H1 (cell line): ENCODE results near the gene LAIR2. TPM values are rescaled to one million over a fixed set of nuclear protein-coding genes. Genes with fewer than 3 reads are reported as not detected.

ENCODE experiments used
- CTCF ChIA-PET: fragments of 300-600 bp; sonication (Branson Sonifier 250); formaldehyde crosslinking; loops from one replicate; lab custom pipeline; 2021; ENCODE audit not compliant: partially characterized antibody; lab: Charles Lee
- POLR2A ChIA-PET: fragments of 300-600 bp; sonication (Branson Sonifier 250); formaldehyde crosslinking; loops from one replicate; lab custom pipeline; 2021; ENCODE audit warnings: inconsistent platforms; ENCODE audit not compliant: partially characterized antibody; lab: Charles Lee
- DNase-seq, 2 experiments: peaks; one replicate each; pipeline versions ENCODE4 v3.0.0 to v3.0.0-alpha.2; 2010 to 2022; ENCODE audit warnings: low spot score in 2 of 2, low read depth in 1 of 2, mixed read lengths in 1 of 2
- FAIRE-seq: peaks from 2 replicates; lab custom pipeline; 2011; peaks lifted over from hg19 to GRCh38; lab: Jason Lieb, UNC
- H2AFZ ChIP-seq: 2 replicates; pipeline ENCODE4 v1.8.1; 2012; ENCODE audit warnings: low read length, inconsistent platforms
- H2AK5ac ChIP-seq: 2 replicates; pipeline ENCODE4 v1.6.1; 2013; ENCODE audit warnings: low read depth, low read length
- H2BK120ac ChIP-seq: replicated peaks from 2 replicates; pipeline ENCODE3; 2013; ENCODE audit warnings: low read depth, low read length, inconsistent platforms
- H2BK12ac ChIP-seq: 2 replicates; pipeline ENCODE4 v1.6.1; 2013; ENCODE audit warnings: low read depth, low read length
- H2BK15ac ChIP-seq: 2 replicates; pipeline ENCODE4 v1.6.1; 2013; ENCODE audit warnings: low read length
- H2BK20ac ChIP-seq: 2 replicates; pipeline ENCODE4 v1.6.1; 2013; ENCODE audit warnings: low read length
- H2BK5ac ChIP-seq: 2 replicates; pipeline ENCODE4 v1.6.1; 2013; ENCODE audit warnings: low read depth, low read length
- H3K14ac ChIP-seq: 2 replicates; pipeline ENCODE4 v1.6.1; 2013; ENCODE audit warnings: inconsistent platforms; ENCODE audit not compliant: insufficient read length
- H3K18ac ChIP-seq: 2 replicates; pipeline ENCODE4 v1.6.1; 2013; ENCODE audit warnings: low read length; ENCODE audit errors: extremely low read depth
- H3K23ac ChIP-seq: 2 replicates; pipeline ENCODE4 v1.6.1; 2013; ENCODE audit warnings: inconsistent platforms; ENCODE audit not compliant: insufficient read length
- H3K23me2 ChIP-seq: 2 replicates; pipeline ENCODE4 v1.6.1; 2013; ENCODE audit warnings: low read depth, low read length
- H3K27ac ChIP-seq: 2 replicates; pipeline ENCODE4 v1.6.1; 2011; ENCODE audit warnings: low read depth, low read length, inconsistent platforms
- H3K27me3 ChIP-seq, 4 experiments: replicated peaks in 1 of 4; 1 replicate in 1 of 4; 2 replicates in 3 of 4; pipeline versions ENCODE4 v1.6.1 to v1.8.1; 2011 to 2013; ENCODE audit warnings: low read length in 3 of 4, mild to moderate bottlenecking in 3 of 4, inconsistent platforms in 2 of 4, mixed read lengths in 2 of 4, moderate library complexity in 1 of 4; ENCODE audit not compliant: control insufficient read depth in 3 of 4, insufficient read depth in 3 of 4; ENCODE audit errors: extremely low read depth in 1 of 4
- H3K36me3 ChIP-seq, 4 experiments: 2 replicates each; pipeline versions ENCODE4 v1.6.1 to v1.8.1; 2011 to 2013; ENCODE audit warnings: mild to moderate bottlenecking in 4 of 4, low read length in 3 of 4, moderate library complexity in 2 of 4, control low read depth in 1 of 4, inconsistent platforms in 1 of 4; ENCODE audit not compliant: insufficient read depth in 4 of 4, control insufficient read depth in 2 of 4
- H3K4ac ChIP-seq: replicated peaks from 2 replicates; pipeline ENCODE3; 2013; ENCODE audit warnings: low read length, low read depth, mixed read lengths, inconsistent platforms; ENCODE audit not compliant: insufficient read length
- H3K4me1 ChIP-seq, 4 experiments: replicated peaks in 1 of 4; 1 replicate in 1 of 4; 2 replicates in 3 of 4; pipeline versions ENCODE4 v1.6.1 to v1.8.1; 2011 to 2013; ENCODE audit warnings: low read length in 3 of 4, inconsistent platforms in 2 of 4, mixed read lengths in 1 of 4; ENCODE audit not compliant: insufficient read depth in 4 of 4, control insufficient read depth in 3 of 4
- H3K4me2 ChIP-seq, 2 experiments: 2 replicates each; pipeline versions ENCODE4 v1.6.1 to v1.8.1; 2011 to 2013; ENCODE audit warnings: low read depth in 2 of 2, low read length in 2 of 2, control low read depth in 1 of 2, inconsistent platforms in 1 of 2, mild to moderate bottlenecking in 1 of 2; ENCODE audit not compliant: insufficient read depth in 1 of 2
- H3K4me3 ChIP-seq, 4 experiments: fragments of 200-600, 300-600 bp in 1 of 4; sonication (generic), shearing (Covaris generic), sonication (Bioruptor Twin) in 1 of 4; 2 replicates each; pipeline versions ENCODE4 v1.5.1 to v1.8.1; 2011 to 2016; ENCODE audit warnings: low read length in 4 of 4, low read depth in 3 of 4, control low read depth in 2 of 4, inconsistent platforms in 2 of 4, mild to moderate bottlenecking in 2 of 4, mixed read lengths in 1 of 4, moderate library complexity in 1 of 4; ENCODE audit not compliant: insufficient read depth in 2 of 4; ENCODE audit errors: extremely low read depth in 1 of 4
- H3K56ac ChIP-seq: replicated peaks from 2 replicates; pipeline ENCODE3; 2013; ENCODE audit warnings: low read depth, mild to moderate bottlenecking, mixed read lengths, low read length, inconsistent platforms; ENCODE audit not compliant: insufficient read length
- H3K79me1 ChIP-seq: 2 replicates; pipeline ENCODE4 v1.6.1; 2013; ENCODE audit warnings: low read depth, low read length, control low read depth
- H3K79me2 ChIP-seq, 2 experiments: 2 replicates each; pipeline versions ENCODE4 v1.6.1 to v1.8.1; 2012 to 2013; ENCODE audit warnings: low read length in 2 of 2, mild to moderate bottlenecking in 2 of 2, inconsistent platforms in 1 of 2; ENCODE audit not compliant: insufficient read depth in 2 of 2, control insufficient read depth in 1 of 2
- H3K9ac ChIP-seq, 4 experiments: replicated peaks in 1 of 4; 1 replicate in 1 of 4; 2 replicates in 3 of 4; pipeline versions ENCODE4 v1.6.1 to v1.8.1; 2011 to 2013; ENCODE audit warnings: low read depth in 3 of 4, low read length in 3 of 4, control low read depth in 2 of 4, mild to moderate bottlenecking in 2 of 4, moderate library complexity in 2 of 4, inconsistent platforms in 1 of 4; ENCODE audit errors: extremely low read depth in 1 of 4
- H3K9me3 ChIP-seq, 2 experiments: 2 replicates each; pipeline versions ENCODE4 v1.6.1 to v1.8.1; 2012 to 2013; ENCODE audit warnings: mild to moderate bottlenecking in 2 of 2, moderate library complexity in 2 of 2, control low read depth in 1 of 2, inconsistent platforms in 1 of 2, low read depth in 1 of 2, low read length in 1 of 2, mixed read lengths in 1 of 2; ENCODE audit not compliant: insufficient read depth in 2 of 2
- H4K20me1 ChIP-seq, 2 experiments: replicated peaks in 1 of 2; 2 replicates each; pipeline versions ENCODE3 to v1.8.1; 2011 to 2013; ENCODE audit warnings: inconsistent platforms in 2 of 2, low read length in 2 of 2, mild to moderate bottlenecking in 1 of 2; ENCODE audit not compliant: insufficient read depth in 2 of 2, control insufficient read depth in 1 of 2
- H4K5ac ChIP-seq: 2 replicates; pipeline ENCODE4 v1.6.1; 2013; ENCODE audit warnings: low read length, low read depth, mixed read lengths, inconsistent platforms; ENCODE audit not compliant: insufficient read length
- H4K8ac ChIP-seq: 2 replicates; pipeline ENCODE4 v1.8.0; 2013; ENCODE audit warnings: mild to moderate bottlenecking, moderate library complexity, low read length, inconsistent platforms; ENCODE audit not compliant: insufficient read depth; ENCODE audit errors: extremely low read depth
- H4K91ac ChIP-seq: replicated peaks from 2 replicates; pipeline ENCODE3; 2013; ENCODE audit warnings: low read length, mixed read lengths, inconsistent platforms; ENCODE audit not compliant: insufficient read length
- E2F6 ChIP-seq: IDR thresholded peaks from 2 replicates; pipeline ENCODE4 v1.6.1; 2012; ENCODE audit warnings: inconsistent platforms
- JUN ChIP-seq: IDR thresholded peaks from 2 replicates; pipeline ENCODE4 v1.6.1; 2011; ENCODE audit warnings: low read depth, mild to moderate bottlenecking, improper control_type of control experiment, low read length
- KDM4A ChIP-seq: IDR thresholded peaks from one replicate; pipeline ENCODE4 v1.7.1; 2012; ENCODE audit warnings: low read depth, mild to moderate bottlenecking, moderate library complexity, low read length, inconsistent platforms; ENCODE audit not compliant: severe bottlenecking
- SIRT6 ChIP-seq: IDR thresholded peaks from one replicate; pipeline ENCODE4 v1.7.1; 2012; ENCODE audit warnings: low read length, inconsistent platforms
- TBP ChIP-seq: IDR thresholded peaks from 2 replicates; pipeline ENCODE4 v1.6.1; 2011; ENCODE audit warnings: low read depth, low read length, improper control_type of control experiment
- TEAD4 ChIP-seq: IDR thresholded peaks from 2 replicates; pipeline ENCODE4 v1.6.1; 2012; ENCODE audit warnings: low read depth, low read length, inconsistent platforms, mixed read lengths
- WGBS, 2 experiments: shearing (Covaris generic) in 1 of 2; methylation state at CpG; one replicate each; pipeline versions ENCODE4 v1.1.6 to v1.1.7; 2013 to 2015; ENCODE audit warnings: low lambda C conversion rate in 2 of 2, mixed read lengths in 2 of 2, inconsistent platforms in 1 of 2, low coverage in 1 of 2, missing lambda C conversion rate in 1 of 2; ENCODE audit not compliant: insufficient replicate concordance in 2 of 2, insufficient coverage in 1 of 2, insufficient read length in 1 of 2; ENCODE audit errors: extremely low coverage in 1 of 2, missing lambda C conversion rate in 1 of 2; 5-methylcytosine and 5-hydroxymethylcytosine counted together
- polyA plus RNA-seq, 7 experiments: library from polyadenylated mRNA; depleted of rRNA in 3 of 7; stranded (reverse) in 5 of 7; unstranded in 2 of 7; fragments of >200 nt in 5 of 7; fragments of 200-250 nt in 2 of 7; gene quantifications; 1 replicate in 5 of 7; 2 replicates in 1 of 7; 4 replicates in 1 of 7; pipeline versions ENCODE4 v1.2.1 to v1.2.3, GENCODE V29; 2011 to 2013; ENCODE audit warnings: missing spikeins in 2 of 7, mixed read lengths in 2 of 7
- total RNA-seq: library from RNA; stranded (reverse); fragmentation: NEBNext Ultra II Directional; extraction: Animal tissue kit (Norgen Biotek cat#: 25700); gene quantifications from 2 replicates; pipeline ENCODE4 v1.2.1, GENCODE V29; 2021

LAIR2 gene
- total and polyA plus RNA-seq, 2 of the 8 experiments (the other 6 are each of a cell fraction or from before 2014, with no cell fraction given): not detected

- Histone ChIP-seq H3K9me3 (peaks cover 57 to 94% of the 10 kb centered on the region in 2 experiments), H3K27ac (no peak overlapping the region), H4K91ac (no peak overlapping the region), H3K14ac (no peak overlapping the region), H2BK5ac (no peak overlapping the region), H2AFZ (no peak overlapping the region), H2BK120ac (no peak overlapping the region), H4K8ac (no peak overlapping the region), H2BK15ac (no peak overlapping the region), H3K4ac (no peak overlapping the region), H2BK12ac (no peak overlapping the region), H3K23me2 (no peaks in the 10 kb centered on the region), H3K23ac (no peak overlapping the region), H3K79me1 (no peaks in the 10 kb centered on the region), H4K5ac (no peak overlapping the region), H3K18ac (no peak overlapping the region), H3K56ac (no peak overlapping the region), H3K79me2 (no peaks in the 10 kb centered on the region), H3K4me1 (no peaks in the 10 kb centered on the region), H3K4me3 (no peak overlapping the region), H3K36me3 (no peaks in the 10 kb centered on the region), H4K20me1 (no peaks in the 10 kb centered on the region), H3K9ac (no peak overlapping the region), H2AK5ac (no peak overlapping the region), H2BK20ac (no peak overlapping the region), H3K27me3 (no peaks in the 10 kb centered on the region), H3K4me2 (no peak overlapping the region)
- no peak for FAIRE-seq
- 77% methylated on average over 5 of the region's 5 CpGs; no CpG with 5 or more reads in 1 of the 2 experiments for WGBS, 2 experiments
- DNase-seq: no peak
- ChIA-PET CTCF (no interaction called here), POLR2A (no interaction called here)
- TF ChIP-seq JUN (no peak), TEAD4 (no peak), TBP (no peak), E2F6 (no peak), SIRT6 (no peak), KDM4A (no peak)
Observed at GRCh38 chr19:54523403-54523802, 20.8 kb downstream of the LAIR2 start.
